SK-MEL-5 (cell line): ENCODE results near the gene AP2A2. TPM values are rescaled to one million over a fixed set of nuclear protein-coding genes. Genes with fewer than 3 reads are reported as not detected.

Source experiments
- DNase-seq: peaks from one replicate; pipeline ENCODE4 v3.0.0-alpha.2; 2016; ENCODE audit warnings: low read depth, low spot score
- in situ Hi-C: cut with HindIII; loops from 2 replicates; pipeline ENCODE4 v1.10.0; 2016; ENCODE audit warnings: low sequenced_read_pairs, high pct_unique_total_duplicates, low pct_unique_long_range_greater_than_20kb
- total RNA-seq: library from RNA; depleted of rRNA; stranded (reverse); fragments of >200 nt; shearing (Covaris generic); gene quantifications from 2 replicates; pipeline ENCODE4 v1.2.3, GENCODE V29; 2014

Gene AP2A2
- total RNA-seq, 1 experiment from 2014 or later, result 14.6 TPM

- DNase-seq, result no peak
- in situ Hi-C loops, result no loop called here
These were observed 52.4 kb downstream of the AP2A2 start for GRCh38 chr11:977830-978720.

GRCh38 chr11:978781-979180, 53.1 kb downstream of the AP2A2 start:
- DNase-seq, result no peak
- in situ Hi-C loops, result no loop called here

GRCh38 chr11:980438-981357, 55.0 kb downstream of the AP2A2 start:
- no peak for DNase-seq
- in situ Hi-C loops, result no loop called here

- in situ Hi-C loops, result no loop called here
These were observed 56.1 kb downstream of the AP2A2 start for GRCh38 chr11:981764-982163.

GRCh38 chr11:984546-984945, 58.9 kb downstream of the AP2A2 start:
- in situ Hi-C loops, result no loop called here
- DNase-seq, result no peak

More at GRCh38 chr11:981764-982163, 56.1 kb downstream of the AP2A2 start:
- no peak for DNase-seq

- in situ Hi-C loops, result no loop called here
- no peak for DNase-seq
These were observed 59.7 kb downstream of the AP2A2 start for GRCh38 chr11:985406-985805.

- in situ Hi-C loops, result no loop called here
These were observed 60.2 kb downstream of the AP2A2 start for GRCh38 chr11:985848-986247.

GRCh38 chr11:986270-986951, 60.7 kb downstream of the AP2A2 start:
- no peak for DNase-seq
- in situ Hi-C loops, result no loop called here

More at GRCh38 chr11:985848-986247, 60.2 kb downstream of the AP2A2 start:
- DNase-seq, result no peak

- in situ Hi-C loops, result no loop called here
- no peak for DNase-seq
These were observed 61.3 kb downstream of the AP2A2 start for GRCh38 chr11:986952-987305.

GRCh38 chr11:987671-988070, 62.0 kb downstream of the AP2A2 start:
- in situ Hi-C loops, result no loop called here
- no peak for DNase-seq

GRCh38 chr11:990101-990500, 64.4 kb downstream of the AP2A2 start:
- no peak for DNase-seq
- in situ Hi-C loops, result no loop called here

- no peak for DNase-seq
- in situ Hi-C loops, result no loop called here
These were observed 65.4 kb downstream of the AP2A2 start for GRCh38 chr11:991034-991433.

GRCh38 chr11:991711-992307, 66.1 kb downstream of the AP2A2 start:
- in situ Hi-C loops, result no loop called here

GRCh38 chr11:992577-992976, 66.9 kb downstream of the AP2A2 start:
- DNase-seq, result no peak

More at GRCh38 chr11:991711-992307, 66.1 kb downstream of the AP2A2 start:
- no peak for DNase-seq

GRCh38 chr11:993632-994167, 68.0 kb downstream of the AP2A2 start:
- in situ Hi-C loops, result no loop called here
- no peak for DNase-seq

More at GRCh38 chr11:992577-992976, 66.9 kb downstream of the AP2A2 start:
- in situ Hi-C loops, result no loop called here

GRCh38 chr11:995044-995751, 69.5 kb downstream of the AP2A2 start:
- no peak for DNase-seq
- in situ Hi-C loops, result no loop called here
